Hepatocyte (in vitro differentiated cells): ENCODE results near the gene CDC42BPG.

ENCODE experiments used
- CTCF ChIP-seq: fragments of 200-600 bp; sonication (generic); IDR thresholded peaks from 2 replicates; pipeline ENCODE4 v1.5.1; 2016; ENCODE audit warnings: antibody characterized with exemption, mild to moderate bottlenecking; ENCODE audit not compliant: poor library complexity
- EZH2 ChIP-seq: fragments of 200-600 bp; sonication (generic); IDR thresholded peaks from 2 replicates; pipeline ENCODE4 v1.6.1; 2016; ENCODE audit warnings: antibody characterized with exemption, mild to moderate bottlenecking, borderline replicate concordance
- EZH2phosphoT487 ChIP-seq: fragments of 200-600 bp; sonication (generic); IDR thresholded peaks from one replicate; pipeline ENCODE4 v1.6.1; 2018; ENCODE audit warnings: antibody characterized with exemption, mild to moderate bottlenecking, low read depth, moderate library complexity; ENCODE audit not compliant: unreplicated experiment, severe bottlenecking

DNA sequence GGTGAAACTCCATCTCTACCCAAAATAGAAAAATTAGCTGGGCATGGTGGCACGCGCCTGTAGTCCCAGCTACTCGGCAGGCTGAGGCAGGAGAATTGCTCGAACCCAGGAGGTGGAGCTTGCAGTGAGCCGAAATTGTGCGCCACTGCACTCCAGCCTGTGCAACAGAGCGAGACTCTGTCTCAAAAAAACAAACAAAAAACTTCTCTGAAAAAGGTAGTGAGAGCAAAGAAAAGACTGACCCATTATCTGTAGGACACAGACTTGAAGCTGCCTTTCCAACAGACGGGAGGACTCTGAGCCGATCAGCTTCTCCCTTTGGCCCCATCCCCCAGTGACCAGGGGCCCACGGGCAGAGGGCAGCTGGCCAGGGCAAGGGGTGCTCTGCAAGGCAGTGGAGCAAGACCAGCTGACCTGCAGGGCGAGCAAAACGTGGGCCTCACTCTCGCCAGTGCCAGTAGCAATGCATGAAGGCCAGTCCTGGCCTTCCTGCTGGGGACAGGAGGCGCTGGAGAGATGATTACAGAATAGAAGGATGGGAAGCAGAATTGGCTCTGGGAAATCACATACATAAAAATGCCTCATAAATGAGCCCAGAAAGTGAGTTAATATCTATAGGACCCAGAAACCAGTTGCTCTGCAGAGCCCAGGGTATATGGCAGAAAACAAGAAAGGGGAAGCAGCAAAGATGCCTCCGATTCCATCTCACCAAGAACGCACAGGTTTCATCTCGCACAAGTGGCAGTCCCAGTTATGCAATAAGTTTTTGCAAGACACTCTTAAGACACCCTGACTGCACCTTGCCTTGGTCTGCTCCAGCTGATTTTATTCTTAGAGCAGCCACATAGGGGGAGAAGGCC is 31.1 kb upstream of the CDC42BPG start:
- TF ChIP-seq CTCF (no peak), EZH2 (no peak), EZH2phosphoT487 (no peak)
